HepG2 (cell line): ENCODE data around the gene UBA6. TPM values are rescaled to one million over a fixed set of nuclear protein-coding genes. Genes with fewer than 3 reads are reported as not detected.

ENCODE experiments used
- ATAC-seq: fragments of 200-7000 bp; cut with Tn5 transposase; 3 replicates; pipeline ENCODE4 v1.9.1; 2020; ENCODE audit warnings: mild to moderate bottlenecking, moderate library complexity
- BruUV-seq: library from RNA; stranded (reverse); fragments of 400-500 nt; replicated peaks from 2 replicates; lab custom pipeline; 2021; lab: Mats Ljungman, UMichigan
- CTCF ChIA-PET: fragments of 300-600 bp; formaldehyde crosslinking; extraction: SDS; loops from one replicate; lab custom pipeline; 2021; ENCODE audit warnings: low total read pairs, inconsistent platforms, low intra/inter-chr PET ratio; lab: Yijun Ruan, JAX
- POLR2A ChIA-PET: fragments of 350-600 bp; sonication (Branson Sonifier 250); formaldehyde crosslinking; loops from one replicate; lab custom pipeline; 2020; ENCODE audit warnings: antibody characterized with exemption, inconsistent platforms; lab: Yijun Ruan, JAX
- DNase-seq: peaks from one replicate; pipeline ENCODE4 v3.0.0-alpha.2; 2015; ENCODE audit warnings: low spot score
- FAIRE-seq: peaks from 3 replicates; lab custom pipeline; 2011; peaks lifted over from hg19 to GRCh38; lab: Jason Lieb, UNC
- H2AFZ ChIP-seq: one replicate; pipeline ENCODE4 v1.6.1; 2011; ENCODE audit warnings: low read length, inconsistent platforms
- H3K27ac ChIP-seq: fragments of 300-600 bp; 3 replicates; pipeline ENCODE4 v1.8.0; 2011; ENCODE audit warnings: mixed run types, mild to moderate bottlenecking, mixed read lengths, low read length, inconsistent platforms; ENCODE audit not compliant: insufficient read depth; ENCODE audit errors: extremely low read length
- H3K27me3 ChIP-seq, 2 experiments: fragments of 200-600 bp in 1 of 2; 2 replicates in 1 of 2; 3 replicates in 1 of 2; pipeline versions ENCODE4 v1.6.0 to v1.8.0; 2011; ENCODE audit warnings: low read length in 2 of 2, mild to moderate bottlenecking in 2 of 2, moderate library complexity in 2 of 2, inconsistent platforms in 1 of 2; ENCODE audit not compliant: insufficient read depth in 2 of 2, control insufficient read depth in 1 of 2
- H3K36me3 ChIP-seq, 2 experiments: fragments of 200-600 bp in 1 of 2; replicated peaks in 1 of 2; 2 replicates in 1 of 2; 3 replicates in 1 of 2; pipeline versions ENCODE4 v1.5.1 to v1.8.0; 2011; ENCODE audit warnings: low read length in 2 of 2, inconsistent platforms in 1 of 2; ENCODE audit not compliant: insufficient read depth in 2 of 2, control insufficient read depth in 1 of 2
- H3K4me1 ChIP-seq: 2 replicates; pipeline ENCODE4 v1.5.1; 2012; ENCODE audit warnings: low read length, inconsistent platforms; ENCODE audit not compliant: insufficient read depth
- H3K4me2 ChIP-seq: 2 replicates; pipeline ENCODE4 v1.6.0; 2011; ENCODE audit warnings: low read depth, low read length, inconsistent platforms
- H3K4me3 ChIP-seq, 3 experiments: fragments of 200-600 bp in 1 of 3; sonication (generic), shearing (Covaris generic) in 1 of 3; replicated peaks in 1 of 3; 2 replicates each; pipeline ENCODE4 v1.5.1; 2011 to 2016; ENCODE audit warnings: low read length in 3 of 3, inconsistent platforms in 2 of 3, low read depth in 2 of 3, mild to moderate bottlenecking in 2 of 3, control low read depth in 1 of 3, mixed read lengths in 1 of 3; ENCODE audit not compliant: insufficient read depth in 1 of 3
- H3K79me2 ChIP-seq: one replicate; pipeline ENCODE4 v1.6.1; 2011; ENCODE audit warnings: low read length, inconsistent platforms; ENCODE audit not compliant: insufficient read depth
- H3K9ac ChIP-seq: 2 replicates; pipeline ENCODE4 v1.6.0; 2011; ENCODE audit warnings: mild to moderate bottlenecking, low read depth, low read length, inconsistent platforms; ENCODE audit not compliant: insufficient read depth
- H3K9me3 ChIP-seq: 2 replicates; pipeline ENCODE4 v1.5.1; 2012; ENCODE audit warnings: mild to moderate bottlenecking, low read length
- H4K20me1 ChIP-seq: 2 replicates; pipeline ENCODE4 v1.6.0; 2011; ENCODE audit warnings: inconsistent platforms, mild to moderate bottlenecking, low read length, moderate library complexity; ENCODE audit not compliant: insufficient read depth
- CSRNP2 ChIP-seq: sonication (generic); formaldehyde crosslinking; conservative IDR thresholded peaks from 2 replicates; pipeline ENCODE4 v1.8.0; 2022; ENCODE audit warnings: low read depth, missing genetic modification reagents
- ELF1 ChIP-seq: sonication (generic); formaldehyde crosslinking; IDR thresholded peaks from 2 replicates; pipeline ENCODE4 v1.4.0; 2020; ENCODE audit warnings: missing genetic modification reagents
- ETV6 ChIP-seq: sonication (generic); formaldehyde crosslinking; conservative IDR thresholded peaks from 2 replicates; pipeline ENCODE4 v1.4.0; 2020; ENCODE audit warnings: missing genetic modification reagents
- JARID2 ChIP-seq: sonication (generic); formaldehyde crosslinking; IDR thresholded peaks from 2 replicates; pipeline ENCODE4 v1.8.1; 2023; ENCODE audit warnings: missing genetic modification reagents, inconsistent platforms; ENCODE audit not compliant: insufficient replicate concordance
- PAWR ChIP-seq: sonication (generic); formaldehyde crosslinking; IDR thresholded peaks from 2 replicates; pipeline ENCODE4 v1.4.0; 2020; ENCODE audit warnings: missing genetic modification reagents, mild to moderate bottlenecking, borderline replicate concordance
- RORA ChIP-seq: sonication (generic); formaldehyde crosslinking; IDR thresholded peaks from 2 replicates; pipeline ENCODE4 v1.5.0; 2020; ENCODE audit warnings: mild to moderate bottlenecking, missing genetic modification reagents, moderate library complexity
- SYNCRIP ChIP-seq: fragments of 200-400 bp; formaldehyde crosslinking; IDR thresholded peaks from 2 replicates; pipeline ENCODE4 v1.6.1; 2018; ENCODE audit warnings: mild to moderate bottlenecking, low read depth, low read length; ENCODE audit not compliant: insufficient read depth
- ZFP90 ChIP-seq: sonication (generic); formaldehyde crosslinking; IDR thresholded peaks from 2 replicates; pipeline ENCODE4 v1.8.0; 2022; ENCODE audit warnings: missing genetic modification reagents, mild to moderate bottlenecking, inconsistent platforms, borderline replicate concordance
- ZNF124 ChIP-seq: sonication (generic); formaldehyde crosslinking; IDR thresholded peaks from 2 replicates; pipeline ENCODE4 v1.4.0; 2020; ENCODE audit warnings: missing genetic modification reagents
- ZNF264 ChIP-seq: sonication (generic); formaldehyde crosslinking; IDR thresholded peaks from 2 replicates; pipeline ENCODE4 v1.4.0; 2020; ENCODE audit warnings: missing genetic modification reagents
- ZNF563 ChIP-seq: sonication (generic); formaldehyde crosslinking; IDR thresholded peaks from 2 replicates; pipeline ENCODE4 v1.8.0; 2022; ENCODE audit warnings: mild to moderate bottlenecking, moderate library complexity, missing genetic modification reagents
- WGBS: methylation state at CpG from one replicate; pipeline ENCODE4 v1.1.6; 2017; ENCODE audit warnings: low lambda C conversion rate; 5-methylcytosine and 5-hydroxymethylcytosine counted together
- in situ Hi-C: cut with HindIII; loops from 2 replicates; pipeline ENCODE4 v1.10.0; 2017; ENCODE audit warnings: low pct_unique_long_range_greater_than_20kb; ENCODE audit not compliant: extremely low pct_ligation_motif_present
- intact Hi-C: fragments of 100-400 bp; cut with micrococcal nuclease; formaldehyde crosslinking; loops from one replicate; pipeline ENCODE4 v1.10.0; 2022; ENCODE audit not compliant: unreplicated experiment
- polyA plus RNA-seq, 8 experiments: library from polyadenylated mRNA; depleted of rRNA in 3 of 8; stranded (reverse) in 7 of 8; unstranded in 1 of 8; fragments of >200 nt; fragmentation: Illumina TruSeq in 4 of 8; extraction: Trizol in 4 of 8; gene quantifications; 2 replicates each; pipeline versions ENCODE4 v1.2.1 to v1.2.3, GENCODE V29; 2011 to 2016; ENCODE audit warnings: low read depth in 4 of 8, missing spikeins in 1 of 8, mixed read lengths in 1 of 8; ENCODE audit not compliant: insufficient read depth in 1 of 8
- total RNA-seq, 5 experiments: library from RNA; depleted of rRNA; stranded (reverse); fragments of >200 nt; fragmentation: Illumina TruSeq; extraction: Trizol; gene quantifications; 2 replicates each; pipeline ENCODE4 v1.2.3, GENCODE V29; 2016; ENCODE audit warnings: low read depth in 1 of 5

Gene UBA6
- total and polyA plus RNA-seq, 2 of the 13 experiments (the other 11 are each of a cell fraction or from before 2014, with no cell fraction given): 33.3 to 75.4 TPM

DNA sequence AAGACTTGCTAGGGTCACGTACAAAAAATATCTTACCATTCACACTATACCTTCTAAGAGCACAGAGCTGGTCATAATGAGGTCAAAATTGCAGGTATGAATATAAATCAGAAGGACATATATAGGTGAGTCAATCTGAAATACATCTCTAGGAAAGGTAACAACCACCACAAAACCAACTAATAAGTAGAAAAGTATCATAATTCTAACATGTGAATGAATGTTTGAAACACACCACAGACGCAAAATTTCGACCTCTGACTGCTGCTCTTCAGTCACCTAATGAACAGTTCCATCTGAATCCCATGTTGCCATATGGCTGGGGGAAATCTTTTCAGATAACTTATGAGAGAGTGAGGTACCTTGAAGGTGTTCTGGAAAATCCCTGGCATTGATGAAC lies 120.4 kb downstream of the UBA6 start:
- POLR2A ChIA-PET: no interaction called here
- no peaks in the 10 kb centered on the region for H3K27me3 ChIP-seq
- H2AFZ ChIP-seq: no peak overlapping the region
- no peak overlapping the region for H3K27ac ChIP-seq
- WGBS: 42% methylated on average over 3 of the region's 3 CpGs
- no peak for DNase-seq
- H3K36me3 ChIP-seq: no peaks in the 10 kb centered on the region
- H3K4me2 ChIP-seq: no peak overlapping the region
- H3K9me3 ChIP-seq: no peaks in the 10 kb centered on the region
- no peak overlapping the region for H3K9ac ChIP-seq
- H3K4me1 ChIP-seq: no peaks in the 10 kb centered on the region
- intact Hi-C loops (no loop called here), in situ Hi-C loops (no loop called here)
- no peak overlapping the region for H3K4me3 ChIP-seq
- no TSS peak for BruUV-seq
- CTCF ChIA-PET: no interaction called here
- TF ChIP-seq RORA (no peak), PAWR (CRISPR knock-in tag) (no peak), ELF1 (no peak), ZNF264 (CRISPR knock-in tag) (no peak)
- no peak for ATAC-seq
- FAIRE-seq: no peak
- H4K20me1 ChIP-seq: no peaks in the 10 kb centered on the region
- H3K79me2 ChIP-seq: no peaks in the 10 kb centered on the region

GRCh38 chr4:67576538-67576937 lies 124.4 kb downstream of the UBA6 start:
- CTCF ChIA-PET: no interaction called here
- in situ Hi-C loops: no loop called here
- WGBS: 92% methylated on average over 1 of the region's 1 CpG

More at GRCh38 chr4:67576538-67576937, 124.4 kb downstream of the UBA6 start:
- Histone ChIP-seq H2AFZ (no peak overlapping the region), H3K27ac (no peak overlapping the region), H3K4me1 (no peaks in the 10 kb centered on the region), H3K4me3 (no peak overlapping the region), H3K79me2 (no peaks in the 10 kb centered on the region), H3K27me3 (no peaks in the 10 kb centered on the region), H3K4me2 (no peak overlapping the region), H3K9me3 (no peaks in the 10 kb centered on the region), H3K36me3 (no peaks in the 10 kb centered on the region)
- intact Hi-C loops: no loop called here
- no TSS peak for BruUV-seq
- DNase-seq: no peak
- ATAC-seq: no peak
- TF ChIP-seq ETV6 (CRISPR knock-in tag) (no peak), SYNCRIP (no peak), CSRNP2 (CRISPR knock-in tag) (no peak), ZNF563 (no peak), ZFP90 (CRISPR knock-in tag) (no peak), ZNF124 (CRISPR knock-in tag) (no peak), JARID2 (CRISPR knock-in tag) (no peak)
- TF ChIP-seq, all 625 proteins: peak for 0
- H3K9ac ChIP-seq: no peak overlapping the region
- no peaks in the 10 kb centered on the region for H4K20me1 ChIP-seq
- POLR2A ChIA-PET: no interaction called here
- no peak for FAIRE-seq
